ENCODE measurements around the gene STKLD1. TPM values are rescaled to one million over a fixed set of nuclear protein-coding genes. Genes with fewer than 3 reads are reported as not detected.
"Not testable (repeated sequence)": the region's sequence is repeated elsewhere in the genome, so short reads cannot be mapped to it uniquely, and the experiment has no call there.

The STKLD1 gene
- total RNA-seq, 2 experiments from 2014 or later, result 0.65 to 2.0 TPM

- H3K36me3 Mint-ChIP-seq (ENCODE audit: low read depth), result peaks cover 56% of the 10 kb centered on the region
- peak; percentile 57 for DNase-seq
- ChIA-PET POLR2A (interaction anchor here (0.6 to 2.2 kb wide), 3 partner anchors 14 to 38 kb away, joined by 5 to 17 read pairs (median 7); partner anchors contain the start of genes MED22, RPL7A, SURF1 and SURF2), CTCF (interaction anchor here (0.8 to 2.8 kb wide), 8 partner anchors 12 to 35 kb away, joined by 3 to 11 read pairs (median 8); partner anchors contain the start of genes MED22, RPL7A, SURF1 and SURF2)
- no peaks in the 10 kb centered on the region for H3K27me3 Mint-ChIP-seq
- peak overlapping the region; percentile 69 for H3K4me3 Mint-ChIP-seq
- H3K9me3 Mint-ChIP-seq, result no peaks in the 10 kb centered on the region
- H3K4me1 Mint-ChIP-seq, result peaks cover 70% of the 10 kb centered on the region
- H3K27ac Mint-ChIP-seq, result peak overlapping the region; percentile 92
Observed at GRCh38 chr9:133370685-133371084, 5.5 kb upstream of the STKLD1 start.

GRCh38 chr9:133371261-133371711 lies 4.9 kb upstream of the STKLD1 start:
- Mint-ChIP-seq H3K9me3 (no peaks in the 10 kb centered on the region), H3K36me3 (ENCODE audit: low read depth) (peaks cover 50% of the 10 kb centered on the region), H3K27ac (peak overlapping the region; percentile 92), H3K4me1 (peaks cover 66% of the 10 kb centered on the region), H3K4me3 (peak overlapping the region; percentile 69), H3K27me3 (no peaks in the 10 kb centered on the region)
- peak; percentile 70 for DNase-seq
- POLR2A ChIA-PET, result interaction anchor here (0.6 to 2.2 kb wide), 3 partner anchors 15 to 38 kb away, joined by 5 to 17 read pairs (median 7); partner anchors contain the start of genes MED22, RPL7A, SURF1 and SURF2
- CTCF ChIA-PET, result interaction anchor here (0.8 to 2.8 kb wide), 10 partner anchors 9 to 34 kb away, joined by 3 to 11 read pairs (median 6); partner anchors contain the start of genes MED22, RPL7A, SURF1 and SURF2

- POLR2A ChIA-PET, result interaction anchor here (2.2 kb wide), 1 partner anchor 23 kb away, joined by 17 read pairs; the partner anchor contains the start of genes MED22 and RPL7A
- CTCF ChIA-PET, result interaction anchor here (1.0 to 2.8 kb wide), 8 partner anchors 10 to 33 kb away, joined by 3 to 11 read pairs (median 8); partner anchors contain the start of genes MED22, RPL7A, SURF1 and SURF2
- Mint-ChIP-seq H3K27me3 (peaks cover under 1% of the 10 kb centered on the region), H3K4me3 (peak overlapping the region; percentile 69), H3K9me3 (no peaks in the 10 kb centered on the region), H3K4me1 (peaks cover 64% of the 10 kb centered on the region), H3K27ac (peak overlapping the region; percentile 92), H3K36me3 (ENCODE audit: low read depth) (peaks cover 47% of the 10 kb centered on the region)
- no peak for DNase-seq
Observed at GRCh38 chr9:133372144-133372543, 4.0 kb upstream of the STKLD1 start.

GRCh38 chr9:133374612-133375115 lies 1.5 kb upstream of the STKLD1 start:
- Mint-ChIP-seq H3K27ac (peak overlapping the region; percentile 97), H3K4me3 (peak overlapping the region; percentile 91), H3K36me3 (ENCODE audit: low read depth) (peaks cover 35% of the 10 kb centered on the region), H3K4me1 (peaks cover 58% of the 10 kb centered on the region), H3K27me3 (peaks cover 2% of the 10 kb centered on the region), H3K9me3 (no peaks in the 10 kb centered on the region)
- ChIA-PET POLR2A (interaction anchor here (1.0 to 1.5 kb wide), 2 partner anchors 19 to 27 kb away, joined by 3 to 6 read pairs; partner anchors contain the start of genes MED22 and RPL7A), CTCF (interaction anchor here (0.9 to 2.2 kb wide), 6 partner anchors 10 to 135 kb away, joined by 3 to 6 read pairs (median 4); no protein-coding TSS in a partner anchor)
- peak; percentile 38 for DNase-seq

GRCh38 chr9:133375116-133375723 lies 946 bp upstream of the STKLD1 start:
- H3K4me1 Mint-ChIP-seq, result peaks cover 52% of the 10 kb centered on the region
- no peaks in the 10 kb centered on the region for H3K9me3 Mint-ChIP-seq
- peaks cover 31% of the 10 kb centered on the region for H3K36me3 Mint-ChIP-seq (ENCODE audit: low read depth)
- ChIA-PET POLR2A (interaction anchor here (1.0 kb wide), 1 partner anchor 27 kb away, joined by 3 read pairs; the partner anchor contains the start of genes MED22 and RPL7A), CTCF (interaction anchor here (1.2 to 2.2 kb wide), 4 partner anchors 10 to 136 kb away, joined by 4 to 6 read pairs (median 4); no protein-coding TSS in a partner anchor)
- H3K27ac Mint-ChIP-seq, result peak overlapping the region; percentile 97
- H3K27me3 Mint-ChIP-seq, result peaks cover 2% of the 10 kb centered on the region
- peak overlapping the region; percentile 91 for H3K4me3 Mint-ChIP-seq
- DNase-seq, result peak; percentile 15

- not testable (repeated sequence) for DNase-seq, H3K9me3 Mint-ChIP-seq, H3K27me3 Mint-ChIP-seq, H3K27ac Mint-ChIP-seq
- peaks cover 21% of the 10 kb centered on the region for H3K36me3 Mint-ChIP-seq (ENCODE audit: low read depth)
- ChIA-PET CTCF (interaction anchor here (1.1 to 1.9 kb wide), 3 partner anchors 17 to 138 kb away, joined by 3 to 5 read pairs (median 4); partner anchors contain the start of genes SURF1 and SURF2), POLR2A (interaction anchor here (1.1 to 1.4 kb wide), 2 partner anchors 29 to 43 kb away, joined by 5 read pairs; partner anchors contain the start of genes MED22 and RPL7A)
- H3K4me1 Mint-ChIP-seq, result peaks cover 32% of the 10 kb centered on the region
- peak overlapping the region; percentile 60 for H3K4me3 Mint-ChIP-seq
Observed at GRCh38 chr9:133377280-133377679, 1.1 kb downstream of the STKLD1 start.

GRCh38 chr9:133377721-133378216 lies 1.6 kb downstream of the STKLD1 start:
- Mint-ChIP-seq H3K4me1 (peaks cover 27% of the 10 kb centered on the region), H3K27ac (no peak overlapping the region), H3K4me3 (no peak overlapping the region), H3K36me3 (ENCODE audit: low read depth) (peaks cover 16% of the 10 kb centered on the region), H3K27me3 (peaks cover 2% of the 10 kb centered on the region), H3K9me3 (no peaks in the 10 kb centered on the region)
- POLR2A ChIA-PET, result interaction anchor here (1.1 kb wide), 1 partner anchor 43 kb away, joined by 5 read pairs; no protein-coding TSS in a partner anchor
- CTCF ChIA-PET, result interaction anchor here (1.1 to 1.9 kb wide), 3 partner anchors 21 to 139 kb away, joined by 3 to 5 read pairs (median 3); partner anchors contain the start of genes SURF1 and SURF2
- DNase-seq, result no peak

GRCh38 chr9:133378408-133378962 lies 2.3 kb downstream of the STKLD1 start:
- Mint-ChIP-seq H3K4me3 (no peak overlapping the region), H3K9me3 (no peaks in the 10 kb centered on the region), H3K36me3 (ENCODE audit: low read depth) (peaks cover 12% of the 10 kb centered on the region), H3K27me3 (peaks cover 2% of the 10 kb centered on the region), H3K27ac (no peak overlapping the region), H3K4me1 (peaks cover 20% of the 10 kb centered on the region)
- ChIA-PET CTCF (interaction anchor here (0.9 to 1.1 kb wide), 4 partner anchors 23 to 67 kb away, joined by 3 read pairs; partner anchors contain the start of genes SURF1 and SURF2), POLR2A (no interaction called here)
- DNase-seq, result no peak

- DNase-seq, result no peak
- H3K4me3 Mint-ChIP-seq, result no peak overlapping the region
- POLR2A ChIA-PET, result no interaction called here
- no peak overlapping the region for H3K27ac Mint-ChIP-seq
- H3K27me3 Mint-ChIP-seq, result peaks cover 2% of the 10 kb centered on the region
- no peaks in the 10 kb centered on the region for H3K9me3 Mint-ChIP-seq
- peaks cover 8% of the 10 kb centered on the region for H3K36me3 Mint-ChIP-seq (ENCODE audit: low read depth)
- CTCF ChIA-PET, result interaction anchor here (0.9 to 1.4 kb wide), 5 partner anchors 16 to 66 kb away, joined by 3 to 4 read pairs (median 3); partner anchors contain the start of genes SURF1 and SURF2
- peaks cover 14% of the 10 kb centered on the region for H3K4me1 Mint-ChIP-seq
Observed at GRCh38 chr9:133379153-133380086, 3.3 kb downstream of the STKLD1 start.

GRCh38 chr9:133380734-133381133 lies 4.6 kb downstream of the STKLD1 start:
- DNase-seq, result no peak
- Mint-ChIP-seq H3K4me1 (peaks cover 9% of the 10 kb centered on the region), H3K4me3 (no peak overlapping the region), H3K27ac (no peak overlapping the region), H3K27me3 (peaks cover 2% of the 10 kb centered on the region), H3K36me3 (ENCODE audit: low read depth) (no peaks in the 10 kb centered on the region), H3K9me3 (no peaks in the 10 kb centered on the region)
- CTCF ChIA-PET, result interaction anchor here (1.2 to 1.4 kb wide), 2 partner anchors 23 to 47 kb away, joined by 3 read pairs; no protein-coding TSS in a partner anchor
- POLR2A ChIA-PET, result no interaction called here

- H3K4me3 Mint-ChIP-seq, result no peak overlapping the region
Observed at GRCh38 chr9:133382507-133383141, 6.5 kb downstream of the STKLD1 start.

More at GRCh38 chr9:133382507-133383141, 6.5 kb downstream of the STKLD1 start:
- H3K27ac Mint-ChIP-seq, result no peak overlapping the region
- H3K36me3 Mint-ChIP-seq (ENCODE audit: low read depth), result no peaks in the 10 kb centered on the region
- H3K4me1 Mint-ChIP-seq, result peaks cover 8% of the 10 kb centered on the region
- POLR2A ChIA-PET, result no interaction called here
- no peaks in the 10 kb centered on the region for H3K9me3 Mint-ChIP-seq
- no peaks in the 10 kb centered on the region for H3K27me3 Mint-ChIP-seq
- CTCF ChIA-PET, result no interaction called here
- DNase-seq, result no peak
